D341Med (cell line): ENCODE data around the gene NCAPD3.
A peak's percentile ranks its signal among the peaks of the same experiment; 100 is the strongest.

Source experiments
- DNase-seq: peaks from one replicate; pipeline ENCODE4 v3.0.0; 2012; ENCODE audit warnings: low spot score

Gene NCAPD3

DNA sequence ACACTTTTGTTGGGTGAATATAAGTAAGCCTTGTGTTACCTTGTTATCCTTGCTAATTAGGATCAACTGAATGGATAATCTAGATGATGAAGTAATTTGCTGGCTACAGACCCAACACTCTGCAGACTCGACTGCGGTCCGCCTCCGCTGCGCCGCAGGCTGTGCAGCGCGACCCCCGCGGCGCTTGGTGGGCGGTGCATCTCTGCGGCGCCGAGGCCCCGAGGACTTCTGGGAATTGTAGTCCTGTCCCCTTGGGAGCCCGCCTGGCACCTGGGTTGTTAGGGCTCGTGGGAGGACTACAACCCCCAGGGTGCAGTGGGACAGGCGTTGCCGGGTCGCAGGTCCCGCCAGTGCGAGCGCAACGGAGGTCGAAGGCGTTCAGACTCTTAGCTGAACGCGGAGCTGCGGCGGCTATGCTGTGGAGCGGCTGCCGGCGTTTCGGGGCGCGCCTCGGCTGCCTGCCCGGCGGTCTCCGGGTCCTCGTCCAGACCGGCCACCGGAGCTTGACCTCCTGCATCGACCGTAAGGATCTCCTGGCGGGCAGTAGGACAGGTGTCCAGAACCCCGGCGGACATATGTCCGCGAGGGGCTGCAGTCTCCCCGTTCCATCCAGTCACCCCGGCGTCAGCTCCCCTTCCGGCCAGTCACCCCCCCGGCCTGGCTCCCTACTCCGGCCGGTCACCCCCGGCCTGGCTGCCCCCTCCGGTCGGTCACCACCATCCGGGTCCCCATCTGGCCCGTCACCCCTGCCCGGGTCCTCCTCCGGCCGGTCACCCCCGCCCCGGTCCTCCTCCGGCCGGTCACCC, 29.6 kb upstream of the NCAPD3 start, which contains the start of the genes ACAD8 and THYN1:
Gene ACAD8, plus strand, starts transcription at position 381 of the 806 bp plus-strand sequence. Its CDS starts 33 bp downstream, at position 414.
Gene THYN1, minus strand, starts transcription at position 165 of the 806 bp plus-strand sequence. CDS start 470 bp downstream, outside the sequence.
- peak; percentile 98 for DNase-seq

DNA sequence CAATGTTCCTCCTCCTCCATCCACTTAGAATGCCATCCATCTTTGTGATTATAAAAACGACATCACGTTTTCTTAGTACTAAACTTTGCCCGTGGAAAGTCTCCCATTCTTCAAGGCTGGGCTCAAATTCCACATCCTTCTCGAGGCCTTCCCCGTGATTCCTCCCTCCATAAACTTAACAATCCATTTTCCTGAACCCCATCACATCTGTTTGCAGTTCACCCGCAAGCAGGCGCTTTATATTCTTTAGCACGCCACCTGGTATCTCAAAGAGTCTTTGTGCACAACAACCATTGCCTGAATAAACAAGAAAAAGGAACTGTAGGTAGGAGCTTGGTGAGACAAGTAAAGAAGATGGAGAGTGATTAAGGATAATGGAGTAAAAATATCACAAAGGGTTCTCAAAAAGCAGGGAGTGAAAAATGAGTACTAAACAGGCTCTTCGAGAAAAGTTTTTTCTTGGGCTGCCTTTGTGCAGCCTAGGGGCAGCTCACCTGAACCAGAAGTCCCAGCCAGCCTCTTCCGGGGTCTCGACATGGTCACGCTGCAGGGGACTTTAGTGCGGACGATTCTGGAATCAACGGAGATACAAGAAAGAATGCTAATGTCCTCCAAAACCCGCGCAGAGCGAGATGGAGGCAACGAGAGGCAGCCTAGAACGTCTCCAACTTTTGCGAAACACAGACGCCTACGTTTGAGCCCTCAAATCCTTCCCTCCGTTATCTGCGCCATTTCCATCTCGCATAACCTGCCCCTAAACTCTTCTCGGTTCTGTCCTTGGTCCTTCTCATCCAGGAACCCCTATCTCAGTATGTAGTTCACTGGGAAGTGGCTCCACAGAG, 28.8 kb upstream of the NCAPD3 start:
- peak; percentile 47 for DNase-seq

DNA sequence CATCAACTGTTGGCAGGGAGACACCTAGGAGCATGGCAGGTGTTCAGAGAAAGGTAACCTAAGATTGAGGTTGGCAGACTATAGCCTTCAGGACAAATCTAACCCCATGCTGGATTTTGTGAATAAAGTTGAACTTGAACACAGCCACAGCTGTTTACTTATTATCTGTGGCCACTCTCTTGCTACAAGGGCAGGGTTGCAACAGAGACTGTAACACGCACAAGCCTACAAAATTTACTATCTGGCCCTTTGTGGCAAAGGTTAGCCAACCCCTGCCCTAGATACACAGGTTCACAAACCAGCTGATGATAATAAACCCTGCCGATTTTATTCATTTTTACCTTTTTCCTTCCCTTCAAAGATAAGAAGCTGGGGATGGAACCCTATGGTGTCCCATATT, 26.9 kb upstream of the NCAPD3 start:
- DNase-seq = no peak

DNA sequence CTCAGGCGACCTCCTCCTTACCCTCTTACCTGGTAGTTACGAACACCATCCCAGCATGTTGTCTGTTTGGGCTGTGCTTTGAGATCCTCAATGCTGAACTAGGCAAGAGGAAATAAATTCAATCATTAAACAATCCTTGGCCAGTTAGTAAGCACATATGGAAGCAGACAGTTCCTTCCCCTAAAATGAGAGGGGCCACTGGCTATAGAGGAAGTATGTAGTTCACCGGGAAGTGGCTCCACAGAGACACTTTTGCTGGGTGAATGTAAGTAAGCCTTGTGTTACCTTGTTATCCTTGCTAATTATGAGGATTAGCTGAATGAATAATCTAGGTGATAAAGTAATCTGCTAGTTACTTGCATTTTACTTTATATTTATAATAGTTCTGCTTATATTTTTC, 26.5 kb upstream of the NCAPD3 start:
- DNase-seq = no peak

DNA sequence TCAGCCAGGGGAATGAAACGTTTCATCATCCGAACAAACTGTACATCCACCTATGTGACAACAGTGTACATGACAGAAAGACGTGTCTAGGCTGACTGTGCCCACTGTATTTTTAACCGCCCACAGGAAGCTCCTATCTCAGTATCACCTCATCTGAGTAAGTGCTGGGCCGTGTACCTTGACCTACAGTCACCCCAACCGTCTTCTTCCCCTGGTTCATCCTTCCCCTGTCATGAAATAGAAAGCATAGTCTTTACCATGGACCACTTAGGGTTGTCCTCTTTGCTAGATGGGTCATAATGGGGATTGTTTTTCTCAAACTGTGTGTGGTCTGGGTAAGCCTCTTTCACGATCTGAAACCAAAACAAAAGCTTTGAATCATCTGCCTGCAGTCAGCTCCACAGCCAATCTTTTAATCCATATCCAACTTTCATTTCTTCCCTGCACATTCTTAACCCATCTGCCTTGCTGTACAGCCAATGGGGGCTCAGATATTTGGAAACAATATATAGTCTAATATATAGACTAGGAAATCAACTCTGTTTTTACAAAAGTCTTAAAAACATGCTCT, 25.2 kb upstream of the NCAPD3 start:
- no peak for DNase-seq

DNA sequence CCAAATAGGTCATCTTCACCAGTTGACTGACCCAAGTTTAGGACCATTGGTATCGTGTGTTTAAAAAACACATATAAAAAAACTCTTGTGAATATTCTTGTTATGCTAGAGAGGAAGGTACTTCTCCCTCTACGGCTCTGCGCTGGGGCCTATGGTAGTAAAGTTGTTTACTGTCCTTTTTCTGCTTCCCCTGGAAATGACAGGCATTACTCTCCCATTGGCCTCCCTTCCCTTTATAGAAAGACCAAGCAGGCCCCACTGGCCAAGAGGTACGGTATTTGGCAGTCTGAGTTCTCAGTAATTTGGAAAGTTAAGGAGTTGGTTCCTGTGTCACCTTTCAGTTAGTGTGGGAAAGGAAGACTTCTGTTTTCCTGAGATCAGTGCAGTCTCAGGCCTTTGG, 22.9 kb upstream of the NCAPD3 start:
- DNase-seq = no peak

DNA sequence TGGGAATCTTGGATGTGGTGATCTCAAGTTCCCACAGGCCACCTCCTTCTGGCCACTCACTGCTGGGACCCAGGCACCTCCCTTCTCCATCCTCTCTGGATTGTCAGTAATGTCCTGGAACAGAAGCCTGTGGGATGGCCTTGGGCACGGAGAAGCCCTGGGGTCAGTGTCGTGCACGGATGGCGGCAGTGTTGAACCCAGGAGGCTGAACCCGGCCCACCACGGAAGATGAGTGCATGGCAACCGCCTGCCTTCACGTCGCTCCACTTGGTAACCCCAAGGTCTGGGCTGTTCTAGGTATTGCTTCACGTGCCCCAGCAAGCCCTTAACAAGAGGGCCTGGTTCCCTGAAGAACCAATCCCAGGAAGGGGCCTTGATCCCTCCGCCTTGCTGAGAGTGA, 22.3 kb upstream of the NCAPD3 start:
- DNase-seq = no peak

DNA sequence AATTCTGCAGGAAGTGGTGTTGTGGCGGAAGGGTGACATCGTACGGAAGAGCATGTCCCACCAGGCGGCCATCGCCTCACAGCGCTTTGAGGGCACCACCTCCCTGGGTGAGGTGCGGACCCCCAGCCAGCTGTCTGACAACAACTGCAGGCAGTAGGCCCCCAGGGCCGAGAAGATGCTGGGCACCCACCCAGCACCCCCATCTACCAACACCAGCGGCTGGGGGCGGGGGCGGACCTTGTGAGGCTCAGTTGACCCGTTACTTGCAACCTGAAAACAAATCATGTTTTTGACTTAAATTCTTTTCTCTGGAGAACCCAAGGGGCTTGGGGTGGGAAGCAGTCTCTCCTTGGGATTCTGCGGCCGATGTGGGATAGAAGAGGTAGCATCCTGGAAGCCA, 21.7 kb upstream of the NCAPD3 start:
- no peak for DNase-seq

DNA sequence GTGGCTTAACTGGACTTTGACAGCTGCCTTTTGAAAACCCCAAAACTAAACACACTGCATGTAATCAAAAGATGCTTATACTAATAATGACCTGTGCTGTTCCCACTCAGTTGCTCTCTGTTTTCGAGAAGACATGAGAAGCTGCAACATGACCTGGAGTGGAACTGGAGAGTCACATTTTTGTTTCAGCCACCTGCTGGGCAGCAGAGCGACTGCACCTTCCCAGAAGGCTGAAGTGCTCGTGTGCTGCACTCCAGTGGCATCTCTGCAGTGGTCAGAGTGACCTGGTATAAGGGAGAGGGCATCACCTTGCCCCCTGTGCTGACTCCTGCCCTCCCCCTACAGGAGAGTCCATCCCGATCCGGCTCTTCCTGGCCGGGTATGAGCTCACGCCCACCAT, 20.8 kb upstream of the NCAPD3 start:
- DNase-seq = peak; percentile 67

DNA sequence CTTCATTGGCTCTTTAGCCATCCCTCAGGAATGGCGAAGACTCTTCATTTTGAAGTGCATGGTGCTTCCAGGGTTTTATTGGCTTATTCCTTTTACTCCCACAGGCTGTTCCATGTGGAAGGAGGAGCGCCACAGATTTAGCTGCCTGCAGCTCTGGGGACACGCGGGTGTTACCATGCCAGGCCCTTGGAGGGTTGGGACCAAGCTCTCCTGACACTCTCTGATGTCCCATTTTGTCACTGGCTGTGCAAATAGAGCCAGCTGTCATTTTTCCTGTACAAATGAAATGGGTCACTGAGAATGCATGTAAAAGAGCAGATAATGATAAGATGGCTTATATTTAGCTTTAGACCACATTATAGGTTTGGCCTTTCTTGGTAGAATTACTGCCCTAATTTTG, 20.1 kb upstream of the NCAPD3 start:
- no peak for DNase-seq

DNA sequence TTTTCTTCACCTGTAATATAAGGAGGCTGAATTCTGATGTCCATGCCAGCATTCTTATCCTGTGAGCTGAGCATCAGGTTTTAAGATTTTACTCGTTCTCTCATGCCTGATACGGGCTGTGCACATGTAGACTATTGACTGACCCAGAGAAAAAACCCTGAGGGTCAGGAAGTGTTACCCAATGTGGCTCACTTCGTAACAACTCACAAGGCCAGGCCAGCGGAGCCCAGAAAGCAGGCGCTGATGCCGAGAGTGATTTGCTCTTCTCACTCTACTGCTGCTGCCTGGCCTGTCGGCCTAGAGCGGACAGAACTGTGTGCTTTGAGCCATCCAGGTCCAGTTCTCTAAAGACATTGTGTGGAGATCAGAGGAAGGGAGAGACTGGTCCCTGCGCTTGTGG, 18.6 kb upstream of the NCAPD3 start:
- DNase-seq = no peak

DNA sequence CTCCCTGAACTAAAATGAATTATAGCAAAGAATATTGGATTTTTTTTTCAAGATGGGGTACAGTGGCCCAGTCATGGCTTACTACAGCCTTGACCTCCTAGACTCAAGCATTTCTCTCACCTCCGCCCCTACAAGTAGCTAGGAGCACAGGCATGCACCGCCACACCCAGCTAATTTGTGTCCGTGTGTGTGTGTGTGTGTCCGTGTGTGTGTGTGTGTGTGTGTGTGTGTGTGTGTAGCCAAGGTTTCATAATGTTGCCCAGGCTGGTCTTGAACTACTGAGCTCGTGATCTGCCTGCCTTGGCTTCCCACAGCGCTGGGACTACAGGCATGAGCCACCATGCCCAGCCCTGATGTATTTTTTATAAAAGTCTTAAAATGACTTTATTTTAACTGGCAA, 16.8 kb upstream of the NCAPD3 start:
- no peak for DNase-seq

DNA sequence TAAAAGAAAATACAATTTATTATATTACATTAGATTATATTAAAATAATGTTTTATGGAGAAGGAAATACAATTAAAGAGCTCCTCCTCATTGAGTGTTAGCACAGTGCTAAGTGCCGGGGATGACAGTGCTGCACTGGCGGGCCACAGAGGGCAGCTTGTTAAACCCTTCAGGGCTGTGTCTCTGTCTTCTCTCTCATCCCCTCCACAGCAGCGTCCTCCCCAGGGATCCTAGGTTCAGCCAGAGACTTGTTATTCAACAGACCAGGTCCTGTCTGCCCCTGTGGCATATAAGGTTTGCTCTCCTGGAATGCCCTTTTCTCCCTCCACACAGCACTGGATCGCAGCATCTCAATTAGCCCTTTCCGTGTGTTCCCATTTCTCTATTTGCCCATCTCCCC, 15.2 kb upstream of the NCAPD3 start:
- DNase-seq = peak; percentile 76

DNA sequence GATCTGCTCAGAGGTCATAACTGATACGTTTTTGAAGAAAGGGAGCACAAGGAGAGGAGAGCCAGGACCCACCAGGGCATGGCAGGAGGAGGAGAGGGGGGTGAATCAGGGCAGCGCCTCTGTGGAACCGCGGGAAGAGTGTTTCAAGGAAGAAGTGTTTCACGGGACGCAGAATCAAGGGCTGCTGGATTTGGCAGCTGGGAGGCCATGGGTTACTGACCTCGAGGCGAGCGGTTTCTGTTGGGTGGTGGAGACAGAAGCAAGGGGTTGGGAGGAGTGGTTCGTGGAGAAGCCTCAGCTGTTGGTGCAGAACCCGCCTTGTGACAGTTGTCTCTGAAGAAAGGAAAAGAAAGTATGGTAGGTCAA, 13.8 kb upstream of the NCAPD3 start:
- no peak for DNase-seq

DNA sequence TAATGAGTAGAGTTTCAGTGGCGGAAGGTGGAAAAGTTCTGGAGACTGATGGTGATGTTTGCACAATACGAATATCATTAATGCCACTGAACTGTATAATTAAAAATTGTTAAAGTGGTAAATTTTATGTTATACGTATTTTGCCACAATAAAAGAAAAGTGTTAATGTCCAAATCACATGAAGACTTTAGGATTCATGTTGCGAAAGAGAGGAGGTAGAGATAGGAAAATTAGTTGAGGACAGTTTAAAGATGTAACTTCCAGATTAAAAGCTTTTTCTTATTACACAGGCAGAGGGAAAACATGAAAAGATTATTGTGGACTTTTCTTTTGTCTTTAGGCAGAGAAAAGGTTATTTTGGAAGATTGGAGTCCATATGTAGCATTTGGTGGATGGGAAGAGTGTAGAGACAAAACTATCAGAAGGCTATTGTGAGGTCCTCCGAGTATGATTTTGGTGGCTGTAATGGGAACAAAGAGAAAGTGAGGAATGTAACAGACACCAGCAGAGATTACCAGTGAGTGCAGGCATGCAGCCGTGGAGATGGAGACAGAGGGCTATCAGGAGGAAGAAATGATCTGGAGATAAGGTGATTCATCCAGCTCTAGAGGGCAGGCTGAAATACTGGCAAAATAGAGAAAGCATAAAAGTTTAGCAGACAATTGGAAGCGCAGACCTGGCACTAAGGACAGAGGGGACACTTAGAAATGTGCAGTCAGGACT, 13.2 kb upstream of the NCAPD3 start:
- no peak for DNase-seq

DNA sequence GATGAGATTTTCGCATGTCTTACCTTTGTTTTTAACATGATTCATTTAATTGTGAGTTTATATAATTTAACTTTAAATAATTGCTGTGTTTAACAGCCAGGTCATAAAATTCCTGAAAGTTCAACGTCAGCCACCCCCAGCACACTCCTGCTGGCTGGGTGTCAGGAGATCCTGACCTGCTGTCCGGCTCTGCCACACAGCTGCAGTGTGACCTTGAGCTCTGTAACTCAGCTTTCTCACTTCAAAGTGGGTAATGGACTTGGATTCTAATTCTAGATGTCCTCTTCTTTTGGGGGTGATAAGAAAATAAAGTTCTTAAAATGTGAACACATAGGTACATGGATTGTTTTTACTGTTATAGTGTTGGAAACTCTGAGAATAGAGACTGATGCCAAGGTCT, 11.6 kb upstream of the NCAPD3 start:
- no peak for DNase-seq

DNA sequence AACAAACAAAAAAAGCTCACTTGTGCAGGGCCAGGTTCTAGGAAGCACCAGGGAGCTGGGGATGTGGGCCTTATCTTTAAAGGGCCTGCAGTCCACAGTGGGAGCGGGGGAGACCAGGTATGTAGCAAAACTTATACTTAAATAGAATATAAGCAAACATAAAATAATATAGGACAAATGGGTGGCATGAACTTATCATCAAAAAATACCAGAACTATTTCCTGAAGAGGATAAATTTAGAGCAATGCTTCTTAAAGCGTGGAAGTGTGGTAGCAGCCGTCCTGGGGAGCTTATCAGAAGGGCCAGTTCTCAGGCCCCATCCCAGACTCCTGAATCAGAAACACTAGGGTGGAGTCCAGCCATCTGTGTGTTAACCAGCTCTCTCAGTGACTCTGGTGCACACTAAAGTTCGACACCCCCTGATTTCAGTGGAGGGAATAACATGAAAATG, 10.0 kb upstream of the NCAPD3 start:
- no peak for DNase-seq

DNA sequence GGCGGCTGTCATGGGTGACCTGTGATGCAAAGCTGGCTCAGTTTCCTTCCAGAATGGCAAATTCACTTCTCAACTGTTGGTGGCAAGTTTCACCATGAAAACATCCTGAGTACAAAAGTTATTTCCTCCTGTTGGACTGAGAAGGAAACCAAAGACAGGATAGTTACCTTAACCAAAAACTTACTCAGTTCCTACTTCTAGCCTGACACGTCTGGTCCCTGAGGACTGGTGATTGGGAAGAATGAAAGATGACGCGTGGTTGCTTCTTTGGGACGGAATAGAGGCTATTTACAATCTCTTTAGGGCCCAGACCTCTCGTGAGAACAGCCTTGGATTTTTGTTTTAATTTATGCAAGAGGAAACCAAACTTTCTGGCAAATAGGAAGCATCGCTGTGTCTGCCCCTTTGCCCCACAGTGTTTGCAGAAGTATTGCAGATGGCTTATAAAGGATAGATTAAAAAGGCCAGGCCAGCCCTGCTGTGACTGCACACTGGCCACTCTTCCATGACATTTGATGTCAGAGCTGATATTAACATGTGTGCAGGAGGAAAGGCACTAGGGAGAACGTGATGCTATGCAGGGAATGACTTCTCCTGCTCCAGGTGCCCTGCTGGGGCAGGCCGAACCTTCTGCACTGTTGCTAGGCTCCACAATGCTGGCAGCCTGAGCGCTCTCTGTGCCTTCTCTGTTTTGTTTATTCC, 8.3 kb upstream of the NCAPD3 start:
- DNase-seq = no peak

DNA sequence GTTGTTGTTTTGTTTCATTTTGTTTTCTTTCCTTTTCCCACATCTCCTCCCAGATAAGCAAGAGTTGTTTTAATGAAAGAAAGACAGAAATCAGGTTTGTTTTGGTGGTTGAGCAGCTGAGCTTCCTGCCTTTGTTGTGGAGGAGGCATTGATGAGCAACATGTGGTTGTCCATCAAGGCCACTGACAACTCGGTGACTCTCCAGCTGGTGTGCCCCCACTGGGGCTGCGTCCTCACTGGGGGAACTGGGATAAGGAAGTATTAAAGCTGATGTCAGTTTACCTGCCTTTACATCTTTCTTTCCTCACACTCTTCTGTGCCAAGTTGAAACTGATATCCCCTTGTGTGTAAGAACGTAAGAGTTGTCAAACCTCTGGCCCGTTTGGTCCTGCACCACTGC, 6.6 kb upstream of the NCAPD3 start:
- no peak for DNase-seq

DNA sequence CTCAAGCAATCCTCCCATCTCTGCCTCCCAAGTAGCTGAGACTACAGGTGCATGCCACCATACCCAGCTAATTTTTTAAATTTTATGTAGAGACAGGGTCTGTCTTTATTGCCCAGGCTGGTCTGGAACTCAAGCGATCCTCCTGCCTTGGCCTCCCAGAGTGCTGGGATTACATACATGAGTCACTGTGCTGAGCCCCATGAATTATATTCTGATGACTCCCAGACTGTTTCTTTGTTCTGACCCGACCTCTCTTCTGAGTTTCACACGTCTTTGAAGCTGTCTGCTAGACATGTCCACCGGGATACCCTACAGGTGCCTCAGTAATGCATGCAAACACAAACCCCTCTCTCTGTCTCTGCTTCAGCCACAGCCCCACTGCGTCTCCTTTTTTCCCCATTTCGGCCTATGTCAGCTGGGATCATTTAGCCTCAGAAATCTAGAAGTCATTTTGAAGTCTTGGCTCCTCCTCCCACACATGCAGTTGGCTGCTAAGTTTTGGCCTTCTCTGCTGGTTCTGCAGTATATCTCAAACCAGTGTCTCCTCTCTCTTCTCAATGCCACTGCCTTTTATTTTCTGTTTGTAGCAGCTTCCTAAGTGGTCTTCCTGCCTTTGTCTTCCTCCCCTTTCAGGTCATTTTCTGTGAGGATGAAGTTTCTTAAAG, 5.5 kb upstream of the NCAPD3 start:
- no peak for DNase-seq

DNA sequence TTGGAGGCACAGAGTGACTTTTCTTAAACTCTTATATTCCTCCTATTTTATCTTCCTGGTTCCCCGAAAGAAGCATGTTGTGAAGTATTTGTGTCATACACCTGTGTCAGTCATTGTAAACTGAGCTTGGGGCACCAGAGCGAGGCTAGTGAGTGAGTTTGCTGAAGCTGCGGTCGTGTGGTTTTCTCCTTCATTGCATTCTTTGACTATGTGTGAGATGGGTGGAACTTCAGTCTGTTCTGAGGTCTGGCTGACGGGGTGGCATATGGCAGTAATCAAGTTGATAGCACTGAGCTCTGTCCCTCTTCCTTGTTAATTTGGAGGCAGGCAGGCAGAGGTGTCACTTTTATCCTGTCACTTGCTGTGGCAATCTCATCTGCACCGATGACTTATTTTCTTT, 4.9 kb upstream of the NCAPD3 start:
- peak; percentile 42 for DNase-seq
